ENCODE measurements around the gene STAP2.

- no peak for TF ChIP-seq PKNOX1 (IDR thresholded peaks at IDR 0.05)
- TF ChIP-seq FOXM1 (IDR thresholded peaks at IDR 0.05; ENCODE audit: borderline replicate concordance) = no peak
- no peak for TF ChIP-seq SUZ12 (IDR thresholded peaks at IDR 0.05)
- no peak for TF ChIP-seq FOXA1 (IDR thresholded peaks at IDR 0.05)
- TF ChIP-seq BHLHE40 (IDR thresholded peaks at IDR 0.05; ENCODE audit: borderline replicate concordance) = no peak
- TF ChIP-seq SP1 (IDR thresholded peaks at IDR 0.05) = no peak
- no peak for TF ChIP-seq NFRKB (IDR thresholded peaks at IDR 0.05)
- no peak for TF ChIP-seq FOXK2 (IDR thresholded peaks at IDR 0.05)
Measured at GRCh38 chr19:4302243-4302640, 36.4 kb downstream of the STAP2 start, which contains the start of gene TMIGD2.

Measured in HEK293T (cell line).